GM12892 (cell line): ENCODE measurements around the gene METTL8.
A peak's percentile ranks its signal among the peaks of the same experiment; 100 is the strongest.

Experiments
- DNase-seq: peaks from one replicate; pipeline ENCODE4 v3.0.0; 2011; ENCODE audit not compliant: insufficient read length
- FAIRE-seq: peaks from 2 replicates; lab custom pipeline; 2011; peaks lifted over from hg19 to GRCh38; lab: Jason Lieb, UNC
- POLR2A ChIP-seq: IDR thresholded peaks from 2 replicates; pipeline ENCODE4 v1.6.1; 2011; ENCODE audit warnings: low read depth, low read length, control low read depth
- POLR2AphosphoS5 ChIP-seq: IDR thresholded peaks from 2 replicates; pipeline ENCODE4 v1.6.1; 2011; ENCODE audit warnings: low read depth, low read length, control low read depth
- TAF1 ChIP-seq: IDR thresholded peaks from 2 replicates; pipeline ENCODE4 v1.6.1; 2011; ENCODE audit warnings: low read depth, mild to moderate bottlenecking, control low read depth, low read length, borderline replicate concordance

METTL8 gene

GRCh38 chr2:171348056-171348455, 85.7 kb downstream of the METTL8 start:
- peak; percentile 64 for FAIRE-seq
- TF ChIP-seq POLR2A, result no peak

GRCh38 chr2:171347591-171348032, 86.2 kb downstream of the METTL8 start:
- FAIRE-seq (peak; percentile 77), DNase-seq (no peak)
- no peak for TF ChIP-seq POLR2AphosphoS5
- TF ChIP-seq TAF1, result no peak
- no peak for TF ChIP-seq POLR2A

More at GRCh38 chr2:171348056-171348455, 85.7 kb downstream of the METTL8 start:
- DNase-seq, result no peak

GRCh38 chr2:171346723-171347557, 86.8 kb downstream of the METTL8 start:
- DNase-seq (no peak), FAIRE-seq (peak; percentile 75)
- no peak for TF ChIP-seq TAF1
- TF ChIP-seq POLR2A, result no peak
- no peak for TF ChIP-seq POLR2AphosphoS5

GRCh38 chr2:171345971-171346722, 87.6 kb downstream of the METTL8 start:
- peak; percentile 86 for FAIRE-seq
- no peak for DNase-seq
- TF ChIP-seq POLR2A (no peak), POLR2AphosphoS5 (no peak), TAF1 (no peak)

- FAIRE-seq (no peak), DNase-seq (no peak)
- no peak for TF ChIP-seq POLR2A
- no peak for TF ChIP-seq TAF1
- no peak for TF ChIP-seq POLR2AphosphoS5
These were observed 89.6 kb downstream of the METTL8 start for GRCh38 chr2:171344182-171344581.

- TF ChIP-seq POLR2A, result no peak
- no peak for TF ChIP-seq TAF1
- TF ChIP-seq POLR2AphosphoS5, result no peak
- FAIRE-seq, result no peak
- DNase-seq, result no peak
These were observed 91.8 kb downstream of the METTL8 start for GRCh38 chr2:171342067-171342413.

- TF ChIP-seq POLR2AphosphoS5 (no peak), TAF1 (no peak), POLR2A (no peak)
- FAIRE-seq (no peak), DNase-seq (no peak)
These were observed 92.3 kb downstream of the METTL8 start for GRCh38 chr2:171341394-171342066.

GRCh38 chr2:171334946-171335345, 98.8 kb downstream of the METTL8 start:
- no peak for TF ChIP-seq TAF1
- no peak for TF ChIP-seq POLR2A
- TF ChIP-seq POLR2AphosphoS5, result no peak
- peak; percentile 67 for FAIRE-seq
- no peak for DNase-seq

- FAIRE-seq (no peak), DNase-seq (no peak)
- TF ChIP-seq POLR2A (no peak), TAF1 (no peak), POLR2AphosphoS5 (no peak)
These were observed 99.6 kb downstream of the METTL8 start for GRCh38 chr2:171334171-171334570.

GRCh38 chr2:171330155-171330956, 103.4 kb downstream of the METTL8 start:
- TF ChIP-seq POLR2AphosphoS5, result no peak
- no peak for TF ChIP-seq POLR2A
- TF ChIP-seq TAF1, result no peak
- no peak for FAIRE-seq
- DNase-seq, result no peak

GRCh38 chr2:171327043-171327496, 106.7 kb downstream of the METTL8 start:
- TF ChIP-seq POLR2AphosphoS5 (no peak), TAF1 (no peak), POLR2A (no peak)
- DNase-seq, result no peak
- peak; percentile 62 for FAIRE-seq
